Activated CD4-positive, alpha-beta T cell treated with anti-CD3 and anti-CD28 coated beads for 24 hours (primary cell): ENCODE data around the gene AGPAT4.

Experiments
- DNase-seq, 2 donors: peaks; one replicate each; pipeline ENCODE4 v3.0.0-alpha.2; 2020; ENCODE audit warnings: low read depth in 2 of 2

Gene AGPAT4

DNA sequence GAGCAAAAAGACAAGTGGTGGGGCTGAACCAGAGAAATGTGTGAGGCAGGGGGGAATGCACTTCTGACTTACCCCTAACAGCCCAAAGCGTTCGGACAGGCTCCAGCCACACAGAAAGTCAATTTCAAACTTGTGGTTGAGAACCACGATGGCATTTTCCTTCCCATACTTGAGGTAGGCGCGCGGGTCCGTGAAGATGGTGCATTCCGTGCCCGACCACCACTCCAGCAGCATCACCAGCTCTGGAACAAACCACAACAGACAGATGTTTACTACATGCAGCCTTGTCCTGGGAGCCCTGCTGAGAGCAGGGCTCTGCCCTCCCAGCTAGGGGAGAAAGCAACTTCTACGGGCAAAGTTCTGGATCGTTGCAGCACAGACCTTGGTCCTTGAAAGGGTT lies 107.7 kb downstream of the AGPAT4 start:
- no peak for DNase-seq

DNA sequence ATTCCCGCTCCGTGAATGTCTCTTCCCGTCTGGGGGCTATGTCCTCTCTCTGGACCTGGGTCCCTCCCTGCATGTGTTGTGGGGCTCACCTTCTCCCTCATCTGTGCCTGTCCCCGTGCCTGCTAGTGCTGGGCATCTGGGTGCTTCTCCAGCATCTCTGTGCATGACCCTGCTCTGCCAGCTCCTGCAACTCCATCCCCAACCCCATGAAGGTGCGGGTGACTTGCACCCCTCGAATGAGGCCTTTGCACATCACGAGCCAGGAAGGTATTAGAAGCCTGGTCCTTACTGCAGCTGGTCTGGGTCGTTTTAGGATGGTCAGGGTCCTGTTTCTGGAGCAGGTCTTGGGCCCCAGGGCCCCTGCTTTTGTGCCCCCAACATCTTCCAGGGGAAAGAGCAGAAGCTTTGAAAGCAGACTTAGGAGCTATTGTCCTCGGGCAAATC lies 109.7 kb downstream of the AGPAT4 start:
- no peak for DNase-seq

DNA sequence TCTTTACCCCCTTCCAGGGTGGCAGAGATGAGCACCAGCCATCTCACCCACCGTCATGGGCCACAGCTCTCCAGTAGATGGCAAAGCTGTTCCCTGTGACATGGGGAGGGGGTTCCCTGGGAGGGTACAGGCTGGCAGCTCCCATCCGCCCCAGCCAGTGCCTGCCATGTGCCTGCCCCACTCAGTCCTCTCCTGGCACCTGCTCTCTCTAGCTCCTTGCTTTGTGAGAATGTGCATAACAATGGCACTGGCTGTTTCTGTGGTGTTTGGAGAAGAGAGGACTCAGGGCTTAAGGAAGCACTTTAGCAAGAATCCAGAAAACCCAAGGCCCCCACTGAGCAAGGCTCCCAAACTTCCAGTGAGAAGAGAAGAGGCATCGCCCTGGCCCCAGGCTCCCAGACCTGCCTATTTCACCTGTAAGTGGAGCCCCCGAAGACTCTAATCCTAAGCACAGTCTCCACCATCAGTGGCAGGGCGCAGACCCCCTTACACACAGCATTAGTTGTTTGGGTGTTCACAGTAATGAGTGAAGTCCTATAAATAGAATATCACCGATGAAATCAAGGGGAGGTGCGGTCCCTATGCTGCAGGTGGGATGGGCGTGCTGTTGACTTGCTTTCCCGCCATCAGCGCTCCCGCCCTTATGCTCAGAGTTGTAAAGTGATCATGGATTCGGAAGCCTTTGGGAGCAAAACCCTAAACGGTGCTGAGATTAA lies 110.2 kb downstream of the AGPAT4 start:
- DNase-seq = no peak

DNA sequence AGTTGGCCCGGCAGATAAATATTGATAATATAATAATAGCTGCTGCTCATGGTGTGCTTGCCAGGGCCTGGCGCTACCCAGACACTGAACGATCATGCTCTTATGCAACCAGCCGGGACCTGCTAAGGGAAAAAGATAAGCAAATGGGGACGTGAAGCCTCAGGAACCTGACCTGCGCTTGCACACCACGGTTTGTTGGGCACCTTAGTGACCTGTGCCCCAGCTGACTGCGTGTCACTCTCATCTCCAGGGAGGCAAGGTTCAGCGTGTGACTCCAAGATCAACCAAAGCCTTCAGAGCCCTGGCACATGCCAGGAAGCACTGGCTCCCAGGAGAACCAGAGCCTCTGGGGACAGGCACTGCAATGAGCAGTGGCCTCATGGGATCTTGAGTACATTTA lies 111.1 kb downstream of the AGPAT4 start:
- DNase-seq = no peak

DNA sequence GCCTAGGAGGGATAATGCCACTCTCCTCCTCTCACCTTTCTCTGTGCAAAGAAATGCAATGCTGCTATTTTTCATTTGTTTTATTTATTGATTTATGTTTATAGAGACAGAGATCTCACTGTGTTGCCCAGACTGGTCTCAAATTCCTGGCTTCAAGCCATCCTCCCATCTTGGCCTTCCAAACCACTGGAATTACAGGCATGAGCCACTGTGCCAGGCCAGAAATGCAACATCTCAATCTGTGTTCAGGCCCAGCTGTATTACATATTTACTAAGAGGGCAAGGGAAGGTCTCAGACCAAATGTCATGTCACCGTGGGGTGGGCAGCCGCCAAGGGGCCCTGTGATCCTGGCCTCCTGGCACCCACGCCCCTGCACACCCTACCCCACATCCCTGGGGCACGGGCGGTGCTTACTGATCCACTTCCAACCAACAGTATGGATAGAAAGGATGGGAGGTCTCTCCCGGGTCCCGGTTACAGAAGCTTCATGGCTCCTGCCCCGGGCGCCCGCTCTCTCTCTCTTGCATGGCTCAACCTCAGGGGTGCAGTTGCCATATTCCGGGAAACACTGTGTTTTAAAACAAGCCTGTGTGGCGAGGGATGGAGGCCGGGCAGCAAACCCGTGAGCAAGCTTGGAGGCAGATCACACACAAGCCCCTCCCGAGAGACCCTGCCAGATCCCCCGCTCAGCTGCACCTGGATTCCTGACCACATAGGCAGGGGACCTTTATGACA lies 111.8 kb downstream of the AGPAT4 start:
- no peak for DNase-seq

DNA sequence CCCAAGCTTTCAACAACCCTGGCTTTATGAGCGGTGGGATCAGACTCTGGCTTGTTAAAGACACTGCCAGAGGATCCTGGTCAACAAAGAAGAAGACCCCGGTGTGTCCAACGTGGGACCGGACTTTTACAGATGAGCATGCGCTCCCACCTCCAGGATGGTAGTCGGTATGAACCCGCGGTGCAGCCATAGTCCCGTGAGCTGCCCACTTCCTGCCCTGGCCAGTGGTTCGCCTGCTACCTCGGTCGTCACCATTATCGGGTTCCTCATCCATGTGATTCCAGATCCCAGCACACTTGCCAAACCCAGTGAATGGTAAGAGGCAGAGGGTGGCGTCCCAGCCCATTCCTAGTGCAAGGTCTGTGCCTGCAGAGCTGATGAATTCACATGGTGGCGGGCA lies 112.7 kb downstream of the AGPAT4 start:
- no peak for DNase-seq

DNA sequence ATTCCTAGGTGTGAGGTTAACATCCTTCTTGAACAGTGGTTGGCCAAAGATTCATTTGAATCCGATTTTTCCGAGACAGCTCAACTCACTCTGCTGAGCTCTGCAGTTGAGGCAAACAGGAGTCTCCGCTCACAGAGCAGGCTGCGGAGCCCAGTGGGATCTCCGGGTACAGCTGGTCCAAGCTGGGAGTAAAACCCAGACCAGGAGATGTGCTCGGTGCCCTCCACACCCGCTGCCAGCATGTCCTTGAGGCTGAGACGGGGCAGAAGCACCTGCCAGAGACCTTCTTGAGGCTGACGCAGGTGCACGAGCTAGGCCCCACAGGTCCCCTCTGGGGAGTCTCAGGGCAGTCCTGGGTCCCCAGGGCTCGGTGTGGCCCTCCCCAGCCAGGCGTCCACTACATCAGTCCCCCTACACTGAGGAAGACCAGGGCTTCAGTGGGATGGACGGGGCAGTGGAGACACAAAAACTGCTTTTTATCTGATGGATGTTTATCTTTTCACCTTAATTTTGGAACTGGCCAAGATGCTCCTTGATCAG lies 119.0 kb downstream of the AGPAT4 start:
- DNase-seq = no peak

DNA sequence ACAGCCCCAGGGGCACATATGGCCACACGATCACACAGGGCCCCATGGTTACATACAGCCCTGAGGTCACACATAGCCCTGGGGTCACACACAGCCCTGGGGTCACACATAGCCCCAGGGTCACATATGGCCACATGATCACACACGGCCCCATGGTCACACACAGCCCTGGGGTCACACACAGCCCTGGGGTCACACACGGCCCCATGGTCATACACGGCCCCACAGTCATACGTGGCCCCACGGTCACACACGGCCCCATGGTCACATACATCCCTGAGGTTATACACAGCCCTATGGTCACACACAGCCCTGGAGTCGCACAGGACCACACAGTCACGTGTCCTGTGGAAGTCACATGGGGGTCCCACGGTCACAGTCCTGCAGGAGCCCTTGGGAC lies 120.1 kb downstream of the AGPAT4 start:
- DNase-seq = no peak

DNA sequence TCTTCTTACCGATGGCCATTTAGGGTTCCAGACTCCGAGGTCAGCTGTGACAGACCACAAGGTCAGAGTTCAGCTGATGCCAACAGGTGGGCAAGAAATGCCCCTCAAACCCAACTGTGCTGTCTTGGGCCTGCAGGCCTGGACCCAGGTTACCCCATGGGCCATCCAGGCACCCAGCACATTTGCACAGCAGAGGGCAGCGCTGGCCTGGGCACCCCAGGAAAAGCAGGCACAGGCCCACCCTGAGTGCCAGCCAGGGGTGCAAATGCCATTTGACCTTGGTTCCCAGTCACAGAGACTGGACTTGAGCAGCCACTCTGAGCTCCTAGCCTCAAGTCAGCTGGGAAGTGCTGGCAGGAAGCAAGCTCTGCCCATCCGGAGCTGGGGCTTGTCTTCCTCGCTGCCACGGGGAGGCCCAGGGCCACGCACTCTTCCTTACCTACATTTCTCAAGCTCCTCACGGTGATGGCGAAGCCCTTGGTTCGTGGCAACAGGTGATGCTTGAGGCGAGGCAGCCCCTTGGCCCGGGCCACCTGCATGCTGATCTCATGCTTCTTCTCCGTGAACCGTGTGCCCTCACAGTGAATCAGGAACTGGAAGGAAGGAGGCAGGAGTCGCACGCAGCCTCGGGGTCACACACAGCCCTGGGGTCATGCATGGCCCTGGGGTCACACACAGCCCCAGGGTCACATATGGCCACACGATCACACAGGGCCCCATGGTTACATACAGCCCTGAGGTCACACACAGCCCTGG lies 120.8 kb downstream of the AGPAT4 start:
- DNase-seq = no peak

DNA sequence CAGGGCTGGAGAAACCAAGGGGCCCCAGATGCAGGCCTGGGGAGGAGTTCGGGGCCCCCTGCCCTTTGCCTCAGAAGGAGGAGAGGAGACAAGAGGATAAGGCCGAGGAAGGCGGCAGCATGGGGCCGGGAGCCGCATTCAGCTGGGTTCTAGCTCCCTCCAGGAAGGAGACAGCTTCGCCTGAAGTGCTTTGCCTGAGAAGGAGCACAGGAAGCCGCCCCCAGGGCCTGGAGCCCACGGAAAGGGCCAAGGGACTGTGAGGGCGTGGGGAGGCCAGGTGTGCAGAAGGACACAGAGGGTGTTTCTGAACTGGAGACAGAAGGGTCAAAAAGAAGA lies 121.4 kb downstream of the AGPAT4 start:
- DNase-seq = no peak

DNA sequence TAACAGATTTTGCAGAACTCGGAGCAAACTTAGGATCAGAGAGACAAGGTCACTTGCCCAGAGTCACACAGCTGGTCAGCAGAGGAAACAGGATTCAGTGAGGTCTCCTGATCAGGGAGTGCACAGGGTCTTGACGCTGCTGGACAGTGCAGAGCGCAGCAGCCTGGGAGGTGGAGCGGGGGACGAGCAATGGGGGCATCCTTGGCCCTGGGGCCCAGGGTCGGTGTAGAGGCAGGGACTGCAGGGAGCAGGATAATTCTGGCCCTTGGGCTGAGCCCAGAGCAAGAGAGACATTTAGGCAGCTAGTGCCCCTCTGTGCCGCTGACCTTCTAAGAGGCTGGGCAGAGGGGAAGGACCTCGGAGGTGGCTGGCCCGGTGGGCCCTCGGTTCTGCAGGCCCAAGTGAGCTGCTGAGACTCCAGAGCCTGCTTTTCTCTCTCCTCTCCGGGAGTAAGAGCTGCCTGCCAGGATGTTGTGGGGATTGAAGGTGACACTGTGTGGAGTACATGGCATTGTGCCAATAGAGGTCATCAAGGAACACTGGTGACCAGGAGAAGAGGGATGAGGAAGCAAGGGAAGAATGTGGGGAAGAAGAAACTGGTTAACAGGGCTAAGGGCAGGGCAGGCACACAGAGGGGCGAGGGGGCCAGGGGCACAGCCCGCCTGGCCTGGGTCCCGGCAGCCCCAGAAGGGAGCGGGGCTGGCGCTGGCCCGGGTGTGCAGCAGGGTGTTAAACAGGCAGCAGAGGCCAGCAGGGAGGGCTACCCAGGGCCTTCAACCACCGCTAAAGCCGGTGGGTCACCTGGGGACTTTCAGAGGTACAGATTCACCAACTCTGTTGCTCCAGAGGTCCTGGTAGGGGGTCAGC lies 122.0 kb downstream of the AGPAT4 start:
- no peak for DNase-seq

DNA sequence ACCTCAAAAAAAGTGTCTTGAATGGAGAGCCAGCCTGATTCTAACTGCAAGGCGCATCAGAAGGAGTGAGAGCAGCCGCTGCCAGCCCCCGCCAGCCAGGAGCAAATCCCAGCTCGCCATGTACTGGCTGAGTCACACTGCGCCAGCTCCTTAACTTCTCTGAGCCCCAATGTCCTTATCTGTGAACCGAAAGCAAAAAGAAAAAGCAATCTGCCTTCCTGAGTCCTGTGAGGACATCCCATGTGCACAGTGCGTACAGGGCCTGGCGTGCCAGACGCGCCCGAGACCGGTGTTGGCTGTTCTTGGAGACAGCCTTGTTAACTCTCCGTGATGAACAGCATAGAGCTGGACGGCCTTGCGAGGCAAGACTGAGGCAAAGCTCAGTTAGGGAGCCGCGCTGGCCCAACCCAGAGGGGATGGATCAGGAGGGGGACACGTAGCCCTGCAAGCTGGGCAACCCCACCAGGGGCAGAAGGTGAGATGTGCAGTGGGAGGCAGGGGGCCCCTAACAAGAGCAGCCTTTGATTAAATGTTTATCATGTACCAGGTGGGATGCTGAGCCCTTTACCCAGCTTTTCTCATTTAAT lies 122.7 kb downstream of the AGPAT4 start:
- no peak for DNase-seq

DNA sequence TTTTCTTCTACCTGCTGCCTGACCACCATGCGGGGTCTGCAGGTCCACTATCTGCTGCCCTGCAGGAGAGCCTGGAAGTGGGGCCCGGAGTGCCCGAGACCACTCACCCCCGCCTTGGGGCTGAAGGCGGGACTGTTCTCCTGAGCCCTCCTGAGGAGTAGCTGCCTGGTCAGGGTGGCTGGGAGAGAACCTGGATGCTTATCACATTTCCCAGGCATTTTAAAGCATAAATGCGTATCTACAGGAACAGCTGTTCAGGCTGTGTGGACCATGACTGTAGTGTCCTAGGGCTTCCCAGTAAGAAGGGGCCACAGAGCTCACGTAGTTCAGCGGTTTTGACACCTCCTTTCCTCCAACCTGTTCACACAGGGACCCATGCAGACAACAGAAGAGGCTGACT lies 123.3 kb downstream of the AGPAT4 start:
- no peak for DNase-seq

DNA sequence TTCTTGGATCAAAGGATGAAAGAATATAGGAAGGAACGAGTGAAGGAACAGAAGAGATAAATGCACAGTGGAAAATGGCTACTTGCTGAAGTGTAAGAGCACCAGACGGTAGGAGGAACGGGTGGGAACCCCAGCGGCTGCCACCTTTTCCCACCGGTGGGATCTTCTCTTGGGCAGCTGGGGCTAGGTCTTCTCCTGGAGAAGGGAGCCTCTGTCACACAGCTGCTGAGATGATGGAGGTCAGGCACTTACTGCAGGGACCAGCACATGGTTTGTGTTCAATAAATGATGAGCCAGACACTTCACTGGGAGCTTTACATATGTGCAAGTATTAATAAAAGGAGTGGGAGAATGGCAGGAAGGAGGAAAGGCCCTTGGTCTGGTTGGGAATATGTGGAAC lies 123.7 kb downstream of the AGPAT4 start:
- no peak for DNase-seq

DNA sequence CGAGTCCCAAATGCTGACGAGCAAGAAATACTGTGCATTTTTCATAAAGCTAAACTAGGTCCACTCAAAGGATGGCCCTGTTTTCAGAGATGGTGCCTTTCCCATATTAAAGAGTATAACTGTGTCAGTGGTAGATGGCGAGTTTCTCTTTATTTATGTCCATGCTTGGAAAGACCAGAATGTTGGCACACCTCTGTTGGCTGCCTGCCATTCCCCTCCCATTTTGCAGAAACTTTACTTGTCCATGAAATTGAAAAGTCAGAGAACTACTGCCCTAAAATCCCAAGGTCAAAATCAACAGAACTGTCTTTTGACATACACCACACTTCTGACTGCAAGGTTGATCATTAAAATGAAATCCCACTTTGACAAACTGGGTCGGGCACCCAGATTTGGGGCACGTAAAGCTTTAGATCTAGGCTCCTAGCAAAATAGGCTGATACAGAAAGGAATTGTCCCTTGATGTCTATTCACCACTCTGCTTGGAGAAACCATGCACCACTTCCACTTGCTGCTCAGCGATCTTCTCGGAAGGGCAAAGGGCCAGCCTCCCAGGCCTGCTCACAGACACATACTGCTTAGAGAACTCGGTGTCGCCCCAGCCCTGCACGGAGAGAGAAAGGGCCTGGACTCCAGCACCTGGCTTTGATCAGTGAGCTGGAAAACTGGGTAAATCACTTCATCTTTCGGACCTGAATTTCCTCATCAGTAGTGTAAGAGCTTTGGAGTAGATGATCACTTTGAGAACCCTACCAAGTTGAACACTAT lies 130.0 kb downstream of the AGPAT4 start:
- DNase-seq = no peak

DNA sequence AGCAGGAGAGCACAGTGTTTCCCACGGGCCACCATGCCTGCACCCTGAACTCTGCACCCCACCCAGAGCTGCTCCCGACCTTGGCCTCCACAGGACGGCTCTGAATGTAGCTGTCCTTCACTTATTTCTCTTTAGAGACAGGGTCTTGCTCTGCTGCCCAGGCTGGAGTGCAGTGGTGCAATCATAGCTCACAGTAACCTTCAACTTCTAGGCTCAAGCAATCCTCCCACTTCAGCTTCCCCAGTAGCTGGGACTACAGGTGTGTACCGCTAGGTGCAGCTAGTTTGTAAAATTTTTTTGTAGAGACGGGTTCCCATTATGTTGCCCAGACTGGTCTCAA lies 130.9 kb downstream of the AGPAT4 start:
- DNase-seq = no peak

DNA sequence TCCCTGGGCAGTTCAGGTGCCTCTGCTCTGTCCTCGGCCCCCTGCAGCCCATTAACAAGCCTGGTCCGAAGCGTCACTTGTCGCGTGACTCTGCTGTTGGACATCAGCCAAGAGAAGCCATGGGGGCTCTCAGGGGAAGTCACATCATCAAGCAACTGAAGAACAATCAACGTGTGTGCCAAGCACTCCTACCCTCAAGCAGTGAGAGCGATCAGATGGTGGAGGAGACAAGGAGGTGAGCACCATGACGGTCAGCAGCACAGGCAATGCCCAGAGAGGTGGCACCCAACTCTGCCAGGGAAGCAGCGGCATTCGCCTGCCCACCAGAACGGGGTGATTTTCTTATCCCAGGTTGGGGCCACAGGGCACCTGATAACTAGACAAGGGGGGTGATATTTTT lies 132.7 kb downstream of the AGPAT4 start:
- no peak for DNase-seq

DNA sequence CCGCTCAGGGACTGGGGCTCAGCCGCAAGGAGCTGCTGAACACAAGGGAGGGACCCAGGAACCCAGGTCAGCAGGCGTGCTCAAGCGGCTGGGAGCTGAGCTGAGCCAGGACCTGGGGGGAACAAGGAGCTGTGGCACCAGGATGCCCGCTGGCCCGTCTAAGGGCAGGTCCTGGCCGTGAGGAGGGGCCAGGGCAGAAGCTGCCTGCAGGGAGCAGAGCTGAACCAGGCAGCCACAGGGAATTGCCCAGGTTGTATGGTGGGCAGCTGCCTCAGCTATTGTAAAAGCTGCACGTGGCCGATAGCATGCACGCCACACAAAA lies 133.3 kb downstream of the AGPAT4 start:
- DNase-seq = no peak

DNA sequence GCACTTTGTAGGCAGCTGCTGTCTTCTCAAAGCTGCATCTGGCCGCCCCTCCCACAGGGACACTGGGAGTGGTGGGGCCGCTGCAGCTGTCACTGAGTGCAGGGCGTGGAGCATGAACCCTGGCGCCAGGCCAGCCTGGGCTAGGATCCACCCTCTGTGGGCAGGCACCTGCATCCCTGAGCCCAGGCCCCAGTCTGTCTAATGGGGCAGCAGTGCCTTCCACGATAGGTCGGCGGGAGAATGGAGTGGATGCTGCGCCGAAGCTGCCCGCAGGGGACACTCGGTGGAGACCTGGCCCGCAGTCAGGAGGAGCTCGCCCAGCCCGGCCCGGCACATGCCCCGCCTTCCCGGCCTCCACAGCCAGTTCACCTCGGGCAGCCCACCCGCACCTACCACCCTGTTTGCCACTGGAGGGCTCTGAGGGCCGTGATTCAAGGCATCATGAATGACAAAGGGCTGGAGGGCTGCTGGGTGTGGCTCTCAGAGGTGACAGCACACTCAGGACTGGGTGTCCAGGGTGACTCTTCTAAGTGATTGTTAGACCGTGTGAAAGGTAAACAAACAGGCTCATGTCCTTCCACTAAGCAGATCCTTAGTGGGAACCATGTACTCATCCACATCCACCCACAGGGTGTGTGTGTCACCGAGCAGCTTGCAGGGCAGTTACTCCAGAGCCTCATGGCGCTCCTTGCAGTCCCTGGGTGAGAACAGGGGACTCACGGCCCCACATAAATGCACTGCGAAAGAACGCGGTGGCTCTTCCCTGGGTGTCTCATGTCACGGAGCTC lies 133.9 kb downstream of the AGPAT4 start:
- no peak for DNase-seq

DNA sequence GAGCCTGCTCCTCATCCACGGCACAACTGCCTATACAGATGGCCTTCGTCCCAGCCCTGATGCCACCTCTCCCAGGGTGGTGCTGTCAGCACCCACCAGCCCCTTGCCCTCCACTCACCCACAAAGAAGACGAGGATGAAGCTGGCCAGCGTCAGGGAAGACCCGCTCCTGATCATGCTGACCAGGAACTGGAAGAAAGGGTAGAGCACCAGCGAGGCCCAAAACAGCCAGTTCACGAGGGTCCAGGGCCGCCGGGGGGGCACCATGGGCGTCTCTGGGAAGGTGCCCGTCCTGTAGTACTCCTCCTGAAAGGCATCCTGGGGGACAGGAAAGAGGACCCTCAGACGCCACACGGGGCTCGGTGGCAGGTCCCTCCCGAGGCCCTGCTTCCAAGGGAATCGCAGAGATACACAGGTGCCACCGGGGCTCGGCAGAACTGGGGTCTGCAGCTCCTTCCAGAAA lies 134.5 kb downstream of the AGPAT4 start:
- no peak for DNase-seq
